Endothelial cell of umbilical vein (primary cell): ENCODE results near the gene LGI2.

Experiments used
- CTCF ChIP-seq, 2 donors: IDR thresholded peaks; 1 replicate in 1 of 2; 2 replicates in 1 of 2; pipeline ENCODE4 v1.5.1; 2011; ENCODE audit warnings: low read length in 2 of 2, mild to moderate bottlenecking in 2 of 2, moderate library complexity in 2 of 2, control low read depth in 1 of 2, inconsistent platforms in 1 of 2, low read depth in 1 of 2; ENCODE audit not compliant: insufficient read depth in 1 of 2; ENCODE audit errors: extremely low read depth in 1 of 2
- EZH2 ChIP-seq: IDR thresholded peaks from 2 replicates; pipeline ENCODE4 v1.6.1; 2012; ENCODE audit warnings: borderline replicate concordance, low read depth, mild to moderate bottlenecking, moderate library complexity, low read length, inconsistent platforms; ENCODE audit not compliant: severe bottlenecking
- FOS ChIP-seq: IDR thresholded peaks from 2 replicates; pipeline ENCODE4 v1.6.1; 2011; ENCODE audit warnings: mild to moderate bottlenecking, low read length, moderate library complexity, borderline replicate concordance; ENCODE audit not compliant: insufficient read depth
- GATA2 ChIP-seq: IDR thresholded peaks from 2 replicates; pipeline ENCODE4 v1.7.0; 2011; ENCODE audit warnings: low read depth, mild to moderate bottlenecking, moderate library complexity, mixed read lengths, low read length; ENCODE audit not compliant: insufficient read length, insufficient read depth
- JUN ChIP-seq: IDR thresholded peaks from 2 replicates; pipeline ENCODE4 v1.6.1; 2011; ENCODE audit warnings: borderline replicate concordance, low read depth; ENCODE audit not compliant: insufficient read length, insufficient read depth
- MAX ChIP-seq: IDR thresholded peaks from 2 replicates; pipeline ENCODE4 v1.6.1; 2011; ENCODE audit not compliant: insufficient read depth, insufficient read length
- MYC ChIP-seq: IDR thresholded peaks from one replicate; pipeline ENCODE4 v1.6.1; 2011; ENCODE audit warnings: mild to moderate bottlenecking, low read depth, low read length
- POLR2A ChIP-seq: IDR thresholded peaks from 2 replicates; pipeline ENCODE4 v1.6.1; 2012; ENCODE audit warnings: low read depth, mild to moderate bottlenecking, control low read depth, low read length
- POLR2AphosphoS5 ChIP-seq: IDR thresholded peaks from 2 replicates; pipeline ENCODE4 v1.6.1; 2012; ENCODE audit warnings: low read depth, mild to moderate bottlenecking, control low read depth, low read length, moderate library complexity; ENCODE audit not compliant: insufficient read depth

- no peak for TF ChIP-seq MAX
- TF ChIP-seq POLR2A = no peak
- no peak for TF ChIP-seq POLR2AphosphoS5
- no peak for TF ChIP-seq CTCF (IDR thresholded peaks at IDR 0.05; ENCODE audit: extremely low read depth in 1 of 2, insufficient read depth in 1 of 2, low read depth in 1 of 2, low read length in 2 of 2)
- no peak for TF ChIP-seq EZH2
- TF ChIP-seq JUN = no peak
- TF ChIP-seq FOS = no peak
- no peak for TF ChIP-seq GATA2
- no peak for TF ChIP-seq MYC
These were observed 65.1 kb downstream of the LGI2 start for GRCh38 chr4:24965627-24966026.
